SK-N-SH treated with all-trans-retinoic acid at 6 μM for 48 hours (cell line): ENCODE results near the gene RRAS2.

ENCODE experiments used
- ATAC-seq: fragments of 200-7000 bp; cut with Tn5 transposase; 3 replicates; pipeline ENCODE4 v1.9.1; 2020; ENCODE audit warnings: mild to moderate bottlenecking, moderate library complexity
- ARNTL ChIP-seq: fragments of 450-650 bp; formaldehyde crosslinking; IDR thresholded peaks from 2 replicates; pipeline ENCODE4 v1.5.0; 2020; ENCODE audit warnings: low read depth, mild to moderate bottlenecking, moderate library complexity, borderline replicate concordance
- CSDC2 ChIP-seq: fragments of 250-450 bp; sonication (Bioruptor Pico); IDR thresholded peaks from 2 replicates; pipeline ENCODE4 v1.5.0; 2020; ENCODE audit warnings: mild to moderate bottlenecking, moderate library complexity
- CSRNP3 ChIP-seq: fragments of 250-450 bp; sonication (Bioruptor Pico); IDR thresholded peaks from 2 replicates; pipeline ENCODE4 v1.5.1; 2021; ENCODE audit warnings: mild to moderate bottlenecking, moderate library complexity
- ESRRG ChIP-seq: fragments of 250-450 bp; sonication (Bioruptor Pico); IDR thresholded peaks from 2 replicates; pipeline ENCODE4 v1.6.1; 2021; ENCODE audit warnings: mild to moderate bottlenecking
- GLIS3 ChIP-seq: fragments of 250-450 bp; sonication (Bioruptor Pico); IDR thresholded peaks from 2 replicates; pipeline ENCODE4 v1.5.0; 2020; ENCODE audit warnings: mild to moderate bottlenecking, moderate library complexity
- ISL1 ChIP-seq: fragments of 250-450 bp; sonication (Bioruptor Pico); IDR thresholded peaks from 2 replicates; pipeline ENCODE4 v2.1.2; 2022; ENCODE audit warnings: mild to moderate bottlenecking, moderate library complexity
- OSR1 ChIP-seq: fragments of 250-450 bp; sonication (Bioruptor Pico); IDR thresholded peaks from 2 replicates; pipeline ENCODE4 v1.8.0; 2022; ENCODE audit warnings: moderate library complexity, mild to moderate bottlenecking, inconsistent platforms
- PATZ1 ChIP-seq: fragments of 250-450 bp; sonication (Bioruptor Pico); IDR thresholded peaks from 2 replicates; pipeline ENCODE4 v1.8.0; 2020; ENCODE audit warnings: mild to moderate bottlenecking, moderate library complexity, borderline replicate concordance
- POU6F1 ChIP-seq: fragments of 250-450 bp; sonication (Bioruptor Pico); IDR thresholded peaks from 2 replicates; pipeline ENCODE4 v1.8.0; 2021; ENCODE audit warnings: low read depth, mild to moderate bottlenecking, moderate library complexity, borderline replicate concordance
- PPARA ChIP-seq: fragments of 250-450 bp; sonication (Bioruptor Pico); IDR thresholded peaks from 2 replicates; pipeline ENCODE4 v1.5.0; 2020; ENCODE audit warnings: mild to moderate bottlenecking, borderline replicate concordance
- RARB ChIP-seq: fragments of 250-450 bp; sonication (Bioruptor Pico); IDR thresholded peaks from 2 replicates; pipeline ENCODE4 v1.8.0; 2021; ENCODE audit warnings: mild to moderate bottlenecking, moderate library complexity
- TCF4 ChIP-seq: fragments of 250-450 bp; sonication (Bioruptor Pico); IDR thresholded peaks from 2 replicates; pipeline ENCODE4 v1.8.0; 2021; ENCODE audit warnings: mild to moderate bottlenecking, moderate library complexity, borderline replicate concordance
- TOX ChIP-seq: fragments of 250-450 bp; sonication (Bioruptor Pico); IDR thresholded peaks from 2 replicates; pipeline ENCODE4 v1.8.0; 2021; ENCODE audit warnings: mild to moderate bottlenecking, moderate library complexity, borderline replicate concordance
- TSHZ2 ChIP-seq: fragments of 250-450 bp; sonication (Bioruptor Pico); IDR thresholded peaks from 2 replicates; pipeline ENCODE4 v1.5.0; 2020; ENCODE audit warnings: mild to moderate bottlenecking, moderate library complexity
- ZC3H10 ChIP-seq: fragments of 250-450 bp; sonication (Bioruptor Pico); IDR thresholded peaks from 2 replicates; pipeline ENCODE4 v1.5.1; 2021; ENCODE audit warnings: mild to moderate bottlenecking, moderate library complexity
- ZFP30 ChIP-seq: fragments of 450-650 bp; formaldehyde crosslinking; IDR thresholded peaks from 2 replicates; pipeline ENCODE4 v1.5.0; 2022; ENCODE audit warnings: mild to moderate bottlenecking, moderate library complexity
- ZNF565 ChIP-seq: fragments of 450-650 bp; formaldehyde crosslinking; conservative IDR thresholded peaks from 2 replicates; pipeline ENCODE4 v1.5.0; 2020; ENCODE audit warnings: low read depth, mild to moderate bottlenecking, moderate library complexity
- ZNF70 ChIP-seq: fragments of 450-650 bp; formaldehyde crosslinking; IDR thresholded peaks from 2 replicates; pipeline ENCODE4 v1.5.0; 2020; ENCODE audit warnings: mild to moderate bottlenecking, moderate library complexity
- ZNF8 ChIP-seq: fragments of 450-650 bp; formaldehyde crosslinking; IDR thresholded peaks from 2 replicates; pipeline ENCODE4 v1.5.0; 2020; ENCODE audit warnings: mild to moderate bottlenecking, moderate library complexity

Gene RRAS2

GRCh38 chr11:14390669-14391068 lies 31.7 kb upstream of the RRAS2 start:
- no peak for ATAC-seq
- TF ChIP-seq GLIS3 (CRISPR knock-in tag) = no peak
- TF ChIP-seq CSRNP3 (CRISPR knock-in tag) = no peak
- no peak for TF ChIP-seq ZNF565 (CRISPR knock-in tag)
- no peak for TF ChIP-seq PPARA (CRISPR knock-in tag)

GRCh38 chr11:14388352-14388751 lies 29.4 kb upstream of the RRAS2 start:
- no peak for TF ChIP-seq CSRNP3 (CRISPR knock-in tag)
- no peak for TF ChIP-seq POU6F1
- no peak for TF ChIP-seq TSHZ2 (CRISPR knock-in tag)
- no peak for TF ChIP-seq TCF4 (CRISPR knock-in tag)
- ATAC-seq = no peak

- ATAC-seq = peak; percentile 88
Measured at GRCh38 chr11:14386895-14387480, 28.0 kb upstream of the RRAS2 start.

More at GRCh38 chr11:14386895-14387480, 28.0 kb upstream of the RRAS2 start:
- no peak for TF ChIP-seq TOX (CRISPR knock-in tag)
- TF ChIP-seq POU6F1 = no peak
- TF ChIP-seq CSRNP3 (CRISPR knock-in tag) = no peak
- no peak for TF ChIP-seq ESRRG (CRISPR knock-in tag)
- no peak for TF ChIP-seq ARNTL (CRISPR knock-in tag)
- no peak for TF ChIP-seq PATZ1
- TF ChIP-seq TSHZ2 (CRISPR knock-in tag) = no peak
- no peak for TF ChIP-seq ZNF565 (CRISPR knock-in tag)
- TF ChIP-seq ISL1 (CRISPR knock-in tag) = no peak
- TF ChIP-seq ZNF70 (CRISPR knock-in tag) = no peak
- TF ChIP-seq ZC3H10 (CRISPR knock-in tag) = no peak
- no peak for TF ChIP-seq ZNF8
- TF ChIP-seq TCF4 (CRISPR knock-in tag) = no peak
- TF ChIP-seq CSDC2 (CRISPR knock-in tag) = no peak
- no peak for TF ChIP-seq RARB
- no peak for TF ChIP-seq ZFP30 (CRISPR knock-in tag)
- no peak for TF ChIP-seq GLIS3 (CRISPR knock-in tag)
- TF ChIP-seq OSR1 (CRISPR knock-in tag) = no peak
